GM12878 (cell line): Measurements from ENCODE around the gene HIPK4.

Experiments
- CBX5 ChIP-seq: sonication (generic); IDR thresholded peaks from 2 replicates; pipeline ENCODE4 v1.6.1; 2016; ENCODE audit warnings: low read depth, moderate library complexity, mild to moderate bottlenecking, inconsistent platforms
- CTCF ChIP-seq, 3 experiments: IDR thresholded peaks in 2 of 3; conservative IDR thresholded peaks in 1 of 3; 2 replicates each; pipeline ENCODE4 v1.5.1; 2011; ENCODE audit warnings: low read depth in 3 of 3, low read length in 3 of 3, mild to moderate bottlenecking in 3 of 3, control low read depth in 2 of 3, moderate library complexity in 2 of 3, inconsistent platforms in 1 of 3, mixed read lengths in 1 of 3; ENCODE audit not compliant: control insufficient read depth in 2 of 3, insufficient read depth in 1 of 3; ENCODE audit errors: extremely low read depth in 1 of 3
- EZH2 ChIP-seq: IDR thresholded peaks from 2 replicates; pipeline ENCODE4 v1.6.1; 2012; ENCODE audit warnings: low read depth, mild to moderate bottlenecking, control low read depth, inconsistent platforms, low read length, borderline replicate concordance; ENCODE audit not compliant: control insufficient read depth
- HCFC1 ChIP-seq: fragments of 150-350 bp; IDR thresholded peaks from 2 replicates; pipeline ENCODE4 v1.6.1; 2014; ENCODE audit warnings: low read length
- HSF1 ChIP-seq: fragments of 150-350 bp; IDR thresholded peaks from 2 replicates; pipeline ENCODE4 v1.6.1; 2014; ENCODE audit warnings: mild to moderate bottlenecking, low read depth, low read length
- PAX5 ChIP-seq: IDR thresholded peaks from 2 replicates; pipeline ENCODE4 v1.6.1; 2011; ENCODE audit warnings: low read depth, low read length, borderline replicate concordance
- POLR2A ChIP-seq: IDR thresholded peaks from 2 replicates; pipeline ENCODE4 v1.6.1; 2011; ENCODE audit warnings: low read depth, mild to moderate bottlenecking, low read length
- REST ChIP-seq: IDR thresholded peaks from 2 replicates; pipeline ENCODE4 v1.6.1; 2012; ENCODE audit warnings: mild to moderate bottlenecking, low read depth, low read length
- SIN3A ChIP-seq: IDR thresholded peaks from 2 replicates; pipeline ENCODE4 v1.6.1; 2012; ENCODE audit warnings: low read depth, low read length, improper control_type of control experiment

GRCh38 chr19:40388481-40388880 lies 1.5 kb downstream of the HIPK4 start:
- TF ChIP-seq EZH2, result no peak
- TF ChIP-seq PAX5, result no peak
- TF ChIP-seq SIN3A, result no peak
- no peak for TF ChIP-seq CBX5
- no peak for TF ChIP-seq CTCF (IDR thresholded peaks at IDR 0.05 in 2 of 3, conservative IDR thresholded peaks at IDR 0.05 in 1 of 3; ENCODE audit: control insufficient read depth in 2 of 3, extremely low read depth in 1 of 3, insufficient read depth in 1 of 3, low read depth in 3 of 3, low read length in 3 of 3)
- TF ChIP-seq HCFC1, result no peak
- TF ChIP-seq REST, result no peak
- TF ChIP-seq HSF1, result no peak
- no peak for TF ChIP-seq POLR2A
